Keratinocyte (primary cell): ENCODE data around the gene QSOX2. TPM values are rescaled to one million over a fixed set of nuclear protein-coding genes. Genes with fewer than 3 reads are reported as not detected.

ENCODE experiments used
- DNase-seq: peaks from one replicate; pipeline ENCODE4 v3.0.0-alpha.2; 2011; ENCODE audit warnings: low read depth, missing footprints, low spot score
- FAIRE-seq: peaks from 2 replicates; lab custom pipeline; 2011; peaks lifted over from hg19 to GRCh38; lab: Jason Lieb, UNC
- H2AFZ ChIP-seq: 2 replicates; pipeline ENCODE4 v1.6.0; 2012; ENCODE audit warnings: low read length, control low read depth, inconsistent platforms; ENCODE audit not compliant: control insufficient read depth
- H3K27ac ChIP-seq: 2 replicates; pipeline ENCODE4 v1.5.1; 2011; ENCODE audit warnings: low read length; ENCODE audit not compliant: control insufficient read depth, insufficient read depth
- H3K27me3 ChIP-seq: 3 replicates; pipeline ENCODE4 v1.6.0; 2011; ENCODE audit warnings: low read length; ENCODE audit not compliant: control insufficient read depth, insufficient read depth; ENCODE audit errors: extremely low read depth
- H3K36me3 ChIP-seq, 2 experiments: 2 replicates in 1 of 2; 3 replicates in 1 of 2; pipeline ENCODE4 v1.5.1; 2011; ENCODE audit warnings: low read length in 2 of 2, mild to moderate bottlenecking in 1 of 2; ENCODE audit not compliant: control insufficient read depth in 2 of 2, insufficient read depth in 2 of 2; ENCODE audit errors: extremely low read depth in 1 of 2
- H3K4me1 ChIP-seq: 3 replicates; pipeline ENCODE4 v1.5.1; 2011; ENCODE audit warnings: low read length; ENCODE audit not compliant: control insufficient read depth, insufficient read depth; ENCODE audit errors: extremely low read depth
- H3K4me2 ChIP-seq: 3 replicates; pipeline ENCODE4 v1.6.0; 2011; ENCODE audit warnings: low read depth, low read length; ENCODE audit not compliant: control insufficient read depth, insufficient read depth; ENCODE audit errors: extremely low read depth
- H3K4me3 ChIP-seq, 3 experiments: fragments of 200-600 bp in 1 of 3; sonication (generic) in 1 of 3; 2 replicates in 2 of 3; 3 replicates in 1 of 3; pipeline ENCODE4 v1.5.1; 2011 to 2016; ENCODE audit warnings: low read length in 3 of 3, mild to moderate bottlenecking in 3 of 3, control low read depth in 2 of 3, inconsistent platforms in 1 of 3, low read depth in 1 of 3, mixed read lengths in 1 of 3, mixed run types in 1 of 3, moderate library complexity in 1 of 3; ENCODE audit not compliant: control insufficient read depth in 2 of 3, insufficient read depth in 2 of 3; ENCODE audit errors: extremely low read depth in 1 of 3
- H3K79me2 ChIP-seq: 2 replicates; pipeline ENCODE4 v1.6.0; 2012; ENCODE audit warnings: low read length; ENCODE audit not compliant: control insufficient read depth, insufficient read depth
- H3K9ac ChIP-seq: 3 replicates; pipeline ENCODE4 v1.6.0; 2011; ENCODE audit warnings: low read length; ENCODE audit not compliant: control insufficient read depth, insufficient read depth; ENCODE audit errors: extremely low read depth
- H3K9me1 ChIP-seq: 3 replicates; pipeline ENCODE4 v1.6.0; 2011; ENCODE audit warnings: low read length; ENCODE audit not compliant: control insufficient read depth, insufficient read depth; ENCODE audit errors: extremely low read depth
- H3K9me3 ChIP-seq: 2 replicates; pipeline ENCODE4 v1.5.1; 2012; ENCODE audit warnings: low read depth, low read length; ENCODE audit not compliant: control insufficient read depth
- H4K20me1 ChIP-seq: 3 replicates; pipeline ENCODE4 v1.6.0; 2011; ENCODE audit warnings: low read length; ENCODE audit not compliant: control insufficient read depth, insufficient read depth; ENCODE audit errors: extremely low read depth
- EZH2 ChIP-seq: IDR thresholded peaks from one replicate; pipeline ENCODE4 v1.6.1; 2012; ENCODE audit warnings: inconsistent platforms, mild to moderate bottlenecking, low read length, moderate library complexity
- dilution Hi-C: fragments of 300-500 bp; cut with MboI; formaldehyde crosslinking; loops from one replicate; pipeline ENCODE4 v1.7.0; 2020; ENCODE audit warnings: low sequenced_read_pairs; ENCODE audit not compliant: extremely low pct_ligation_motif_present
- polyA plus RNA-seq, 5 experiments: library from polyadenylated mRNA; depleted of rRNA in 3 of 5; stranded (reverse) in 3 of 5; stranded (forward) in 1 of 5; unstranded in 1 of 5; fragments of >200 nt; gene quantifications; 1 replicate in 1 of 5; 2 replicates in 3 of 5; 3 replicates in 1 of 5; pipeline versions ENCODE4 v1.2.1 to v1.2.3, GENCODE V29; 2011 to 2012; ENCODE audit warnings: missing spikeins in 2 of 5, low read depth in 1 of 5, low replicate concordance in 1 of 5
- TF ChIP-seq, protein P1 (sequence below), 3 experiments: IDR thresholded peaks in 1 of 3; conservative IDR thresholded peaks in 1 of 3; optimal IDR thresholded peaks in 1 of 3; 2 replicates in 2 of 3; 3 replicates in 1 of 3; pipeline versions ENCODE3 to v1.5.1; 2011; ENCODE audit warnings: low read length in 3 of 3, mild to moderate bottlenecking in 3 of 3, moderate library complexity in 2 of 3, control low read depth in 1 of 3, inconsistent platforms in 1 of 3; ENCODE audit not compliant: insufficient read depth in 2 of 3; ENCODE audit errors: extremely low read depth in 1 of 3

Gene QSOX2
- polyA plus RNA-seq, 1 donor (not counting 4 experiments of a cell fraction or from before 2014, with no cell fraction given): 11.9 TPM

DNA sequence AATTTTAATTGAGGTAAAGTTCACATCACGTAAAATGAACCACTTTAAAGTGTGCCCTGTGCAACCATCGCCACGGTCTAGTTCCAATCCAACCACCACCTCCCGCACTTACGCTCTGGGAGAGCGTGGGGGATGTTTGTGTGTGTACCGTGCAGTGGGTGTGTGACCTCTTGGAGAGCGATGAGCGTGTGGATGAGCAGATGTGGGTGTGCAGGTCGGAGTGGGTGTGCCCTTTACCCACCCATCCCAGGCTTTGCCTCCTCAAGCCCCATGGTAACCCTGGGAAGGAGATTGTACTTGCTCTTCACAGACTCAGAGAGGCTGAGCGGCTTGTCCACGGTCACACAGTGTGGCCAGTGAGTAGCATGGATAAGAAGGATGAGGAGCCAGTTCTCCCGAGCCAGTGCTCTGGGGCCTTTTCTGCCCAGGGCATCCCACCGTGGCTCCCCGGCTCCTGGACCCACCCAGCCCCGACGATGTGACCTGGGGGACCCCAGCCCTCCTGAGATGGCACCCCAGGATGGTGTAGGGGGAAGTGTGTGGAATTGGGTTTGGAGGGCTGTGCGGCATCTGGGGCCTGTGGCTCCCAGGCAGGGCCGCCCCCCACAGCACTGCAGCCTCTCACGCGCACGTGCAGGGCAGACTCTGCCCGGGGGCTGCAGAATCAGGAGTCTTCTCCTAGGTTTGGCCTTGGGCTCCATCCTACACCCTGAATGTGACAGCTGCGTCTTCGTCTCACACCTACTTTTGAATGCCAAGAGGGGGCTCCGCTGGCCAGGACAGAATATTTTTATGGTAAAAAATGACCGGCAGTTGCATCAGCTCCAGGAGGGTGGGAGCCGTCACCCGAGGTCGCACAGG, 54.3 kb downstream of the QSOX2 start:
- FAIRE-seq: no peak
- TF ChIP-seq, protein P1, sequence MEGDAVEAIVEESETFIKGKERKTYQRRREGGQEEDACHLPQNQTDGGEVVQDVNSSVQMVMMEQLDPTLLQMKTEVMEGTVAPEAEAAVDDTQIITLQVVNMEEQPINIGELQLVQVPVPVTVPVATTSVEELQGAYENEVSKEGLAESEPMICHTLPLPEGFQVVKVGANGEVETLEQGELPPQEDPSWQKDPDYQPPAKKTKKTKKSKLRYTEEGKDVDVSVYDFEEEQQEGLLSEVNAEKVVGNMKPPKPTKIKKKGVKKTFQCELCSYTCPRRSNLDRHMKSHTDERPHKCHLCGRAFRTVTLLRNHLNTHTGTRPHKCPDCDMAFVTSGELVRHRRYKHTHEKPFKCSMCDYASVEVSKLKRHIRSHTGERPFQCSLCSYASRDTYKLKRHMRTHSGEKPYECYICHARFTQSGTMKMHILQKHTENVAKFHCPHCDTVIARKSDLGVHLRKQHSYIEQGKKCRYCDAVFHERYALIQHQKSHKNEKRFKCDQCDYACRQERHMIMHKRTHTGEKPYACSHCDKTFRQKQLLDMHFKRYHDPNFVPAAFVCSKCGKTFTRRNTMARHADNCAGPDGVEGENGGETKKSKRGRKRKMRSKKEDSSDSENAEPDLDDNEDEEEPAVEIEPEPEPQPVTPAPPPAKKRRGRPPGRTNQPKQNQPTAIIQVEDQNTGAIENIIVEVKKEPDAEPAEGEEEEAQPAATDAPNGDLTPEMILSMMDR (optimal IDR thresholded peaks at IDR 0.05 in 1 of 3, IDR thresholded peaks at IDR 0.05 in 1 of 3, conservative IDR thresholded peaks at IDR 0.05 in 1 of 3; ENCODE audit: extremely low read depth in 1 of 3, insufficient read depth in 2 of 3, low read length in 3 of 3): no peak
- TF ChIP-seq EZH2: no peak
- Histone ChIP-seq H3K9me3 (no peaks in the 10 kb centered on the region), H3K9ac (no peak overlapping the region), H4K20me1 (no peaks in the 10 kb centered on the region), H2AFZ (no peak overlapping the region), H3K4me2 (no peak overlapping the region), H3K4me3 (no peak overlapping the region), H3K79me2 (no peaks in the 10 kb centered on the region), H3K4me1 (no peaks in the 10 kb centered on the region), H3K27me3 (peaks cover 92% of the 10 kb centered on the region), H3K9me1 (no peaks in the 10 kb centered on the region), H3K36me3 (no peaks in the 10 kb centered on the region), H3K27ac (no peak overlapping the region)
- no peak for DNase-seq
- dilution Hi-C loops: no loop called here

DNA sequence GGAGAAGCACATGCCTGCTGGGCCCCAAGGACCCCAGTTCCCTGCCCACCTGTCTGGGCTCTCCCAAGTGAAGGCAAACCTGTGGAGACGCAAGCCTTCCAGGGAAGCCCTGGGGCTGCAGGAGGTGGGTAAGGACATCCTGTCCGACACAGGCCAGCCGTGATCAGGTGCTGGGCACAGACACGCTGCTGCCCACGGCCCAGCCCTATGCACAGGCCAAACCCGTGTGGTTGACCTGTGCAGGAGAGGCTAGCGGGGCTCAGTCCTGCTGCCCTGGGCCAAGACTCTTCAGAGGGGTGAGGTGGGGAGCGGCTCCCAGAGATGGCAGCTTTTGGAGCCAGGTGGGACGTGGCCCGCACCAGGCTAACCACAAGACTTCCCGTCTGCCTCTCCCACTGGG, 55.0 kb downstream of the QSOX2 start:
- no peaks in the 10 kb centered on the region for H3K4me1 ChIP-seq
- H3K27me3 ChIP-seq: peaks cover 87% of the 10 kb centered on the region
- H2AFZ ChIP-seq: no peak overlapping the region
- H3K9me1 ChIP-seq: no peaks in the 10 kb centered on the region
- DNase-seq (no peak), FAIRE-seq (no peak)
- H3K36me3 ChIP-seq: no peaks in the 10 kb centered on the region
- dilution Hi-C loops: no loop called here
- TF ChIP-seq, protein P1 (optimal IDR thresholded peaks at IDR 0.05 in 1 of 3, IDR thresholded peaks at IDR 0.05 in 1 of 3, conservative IDR thresholded peaks at IDR 0.05 in 1 of 3; ENCODE audit: extremely low read depth in 1 of 3, insufficient read depth in 2 of 3, low read length in 3 of 3): no peak
- TF ChIP-seq EZH2: no peak
- no peak overlapping the region for H3K4me3 ChIP-seq
- H4K20me1 ChIP-seq: no peaks in the 10 kb centered on the region
- no peaks in the 10 kb centered on the region for H3K79me2 ChIP-seq
- no peaks in the 10 kb centered on the region for H3K9me3 ChIP-seq
- no peak overlapping the region for H3K9ac ChIP-seq
- no peak overlapping the region for H3K27ac ChIP-seq
- no peak overlapping the region for H3K4me2 ChIP-seq
